Measurements from ENCODE around the gene KPNA5. TPM values are rescaled to one million over a fixed set of nuclear protein-coding genes. Genes with fewer than 3 reads are reported as not detected.

KPNA5 gene
- total RNA-seq (2022; extraction: Qiagen RNA extraction; ENCODE audit: low read depth), result 0.42 to 1.9 TPM (median 1.5 TPM) in 5 replicates

GRCh38 chr6:116680880-116681672 lies at the start of gene KPNA5:
Gene KPNA5, plus strand, starts transcription at chr6:116681211. Its CDS starts 124 bp downstream, at chr6:116681335.

GRCh38 chr6:116764961-116765841 lies 84.2 kb downstream of the KPNA5 start, which contains the start of gene FAM162B:
Gene FAM162B, minus strand, starts transcription at chr6:116765719. Its CDS starts 143 bp downstream, at chr6:116765576.

Other genes with a start within 250 kb of the KPNA5 start
- not detected in 5 replicates for gene CALHM6, start 219.8 kb upstream of the KPNA5 start, total RNA-seq (2022; extraction: Qiagen RNA extraction; ENCODE audit: low read depth)
- gene CALHM5, start 169.6 kb upstream of the KPNA5 start, total RNA-seq (2022; extraction: Qiagen RNA extraction; ENCODE audit: low read depth), result 0.03 to 0.10 TPM (median 0.07 TPM) in 5 replicates
- not detected in 5 replicates for gene TRAPPC3L, start 135.5 kb upstream of the KPNA5 start, total RNA-seq (2022; extraction: Qiagen RNA extraction; ENCODE audit: low read depth)
- gene CALHM4, start 127.5 kb upstream of the KPNA5 start, total RNA-seq (2022; extraction: Qiagen RNA extraction; ENCODE audit: low read depth), result not detected in 5 replicates
- 18.4 to 41.6 TPM (median 36.8 TPM) in 5 replicates for gene RWDD1, start 109.7 kb upstream of the KPNA5 start, total RNA-seq (2022; extraction: Qiagen RNA extraction; ENCODE audit: low read depth)
- gene RSPH4A, start 64.7 kb upstream of the KPNA5 start, total RNA-seq (2022; extraction: Qiagen RNA extraction; ENCODE audit: low read depth), result 0.15 to 0.39 TPM (median 0.18 TPM) in 5 replicates
- gene ZUP1, start 12.4 kb upstream of the KPNA5 start, total RNA-seq (2022; extraction: Qiagen RNA extraction; ENCODE audit: low read depth), result 4.2 to 7.9 TPM (median 7.0 TPM) in 5 replicates
- gene FAM162B, start 84.5 kb downstream of the KPNA5 start, total RNA-seq (2022; extraction: Qiagen RNA extraction; ENCODE audit: low read depth), result 0.15 to 0.22 TPM in 2 of 5 replicates, not detected in the others
- not detected in 5 replicates for gene GPRC6A, start 147.9 kb downstream of the KPNA5 start, total RNA-seq (2022; extraction: Qiagen RNA extraction; ENCODE audit: low read depth)
- not detected in 5 replicates for gene RFX6, start 196.0 kb downstream of the KPNA5 start, total RNA-seq (2022; extraction: Qiagen RNA extraction; ENCODE audit: low read depth)